ENCODE measurements around the gene ZC3H8.
"Not testable (repeated sequence)": the region's sequence is repeated elsewhere in the genome, so short reads cannot be mapped to it uniquely, and the experiment has no call there.

Gene ZC3H8

GRCh38 chr2:112229348-112229747 lies 25.5 kb downstream of the ZC3H8 start:
- no peak for DNase-seq (ENCODE audit: extremely low spot score)
- TF ChIP-seq, protein P1, sequence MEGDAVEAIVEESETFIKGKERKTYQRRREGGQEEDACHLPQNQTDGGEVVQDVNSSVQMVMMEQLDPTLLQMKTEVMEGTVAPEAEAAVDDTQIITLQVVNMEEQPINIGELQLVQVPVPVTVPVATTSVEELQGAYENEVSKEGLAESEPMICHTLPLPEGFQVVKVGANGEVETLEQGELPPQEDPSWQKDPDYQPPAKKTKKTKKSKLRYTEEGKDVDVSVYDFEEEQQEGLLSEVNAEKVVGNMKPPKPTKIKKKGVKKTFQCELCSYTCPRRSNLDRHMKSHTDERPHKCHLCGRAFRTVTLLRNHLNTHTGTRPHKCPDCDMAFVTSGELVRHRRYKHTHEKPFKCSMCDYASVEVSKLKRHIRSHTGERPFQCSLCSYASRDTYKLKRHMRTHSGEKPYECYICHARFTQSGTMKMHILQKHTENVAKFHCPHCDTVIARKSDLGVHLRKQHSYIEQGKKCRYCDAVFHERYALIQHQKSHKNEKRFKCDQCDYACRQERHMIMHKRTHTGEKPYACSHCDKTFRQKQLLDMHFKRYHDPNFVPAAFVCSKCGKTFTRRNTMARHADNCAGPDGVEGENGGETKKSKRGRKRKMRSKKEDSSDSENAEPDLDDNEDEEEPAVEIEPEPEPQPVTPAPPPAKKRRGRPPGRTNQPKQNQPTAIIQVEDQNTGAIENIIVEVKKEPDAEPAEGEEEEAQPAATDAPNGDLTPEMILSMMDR (IDR thresholded peaks at IDR 0.05; ENCODE audit: control extremely low read depth, extremely low read depth, low read depth, missing control alignments), result no peak
- ChIA-PET POLR2A (no interaction called here), CTCF (no interaction called here)

- no peak for DNase-seq (ENCODE audit: extremely low spot score)
- TF ChIP-seq, protein P1 (IDR thresholded peaks at IDR 0.05; ENCODE audit: control extremely low read depth, extremely low read depth, low read depth, missing control alignments), result no peak
- POLR2A ChIA-PET, result no interaction called here
- CTCF ChIA-PET, result interaction anchor here (1.6 kb wide), 1 partner anchor 22 kb away, joined by 3 read pairs; no protein-coding TSS in a partner anchor
These were observed 34.0 kb downstream of the ZC3H8 start for GRCh38 chr2:112220831-112221230.

GRCh38 chr2:112220186-112220585 lies 34.7 kb downstream of the ZC3H8 start:
- DNase-seq (ENCODE audit: extremely low spot score), result no peak
- TF ChIP-seq, protein P1 (IDR thresholded peaks at IDR 0.05; ENCODE audit: control extremely low read depth, extremely low read depth, low read depth, missing control alignments), result no peak
- ChIA-PET CTCF (interaction anchor here (1.6 kb wide), 1 partner anchor 23 kb away, joined by 3 read pairs; no protein-coding TSS in a partner anchor), POLR2A (no interaction called here)

GRCh38 chr2:112217854-112218253 lies 37.0 kb downstream of the ZC3H8 start:
- DNase-seq (ENCODE audit: extremely low spot score), result no peak
- TF ChIP-seq, protein P1 (IDR thresholded peaks at IDR 0.05; ENCODE audit: control extremely low read depth, extremely low read depth, low read depth, missing control alignments), result no peak
- ChIA-PET POLR2A (no interaction called here), CTCF (no interaction called here)

GRCh38 chr2:112216167-112216566 lies 38.7 kb downstream of the ZC3H8 start:
- no peak for DNase-seq (ENCODE audit: extremely low spot score)
- TF ChIP-seq, protein P1 (IDR thresholded peaks at IDR 0.05; ENCODE audit: control extremely low read depth, extremely low read depth, low read depth, missing control alignments), result no peak

DNA sequence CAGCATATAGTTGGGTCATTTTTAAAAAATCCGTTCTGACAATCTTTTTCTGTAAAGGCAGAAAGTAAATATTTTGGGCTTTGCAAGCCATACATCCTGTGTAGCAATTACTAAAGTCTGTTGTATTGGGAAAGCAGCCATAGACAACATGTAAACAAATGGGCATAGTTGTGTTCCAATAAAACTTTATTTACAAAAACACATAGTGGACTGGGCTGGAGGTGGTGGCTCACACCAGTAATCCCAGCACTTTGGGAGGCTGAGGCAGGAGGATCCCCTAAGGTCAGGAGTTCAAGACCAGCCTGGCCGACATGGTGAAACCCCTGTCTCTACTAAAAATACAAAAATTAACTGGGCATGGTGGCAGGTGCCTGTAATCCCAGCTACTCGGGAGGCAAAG lies 46.9 kb downstream of the ZC3H8 start:
- DNase-seq (ENCODE audit: extremely low spot score); POLR2A ChIA-PET; CTCF ChIA-PET: not testable (repeated sequence)

More at GRCh38 chr2:112216167-112216566, 38.7 kb downstream of the ZC3H8 start:
- ChIA-PET CTCF (no interaction called here), POLR2A (no interaction called here)

GRCh38 chr2:112204411-112204810 lies 50.4 kb downstream of the ZC3H8 start:
- TF ChIP-seq, protein P1 (IDR thresholded peaks at IDR 0.05; ENCODE audit: control extremely low read depth, extremely low read depth, low read depth, missing control alignments), result no peak
- DNase-seq (ENCODE audit: extremely low spot score), result no peak
- ChIA-PET CTCF (no interaction called here), POLR2A (no interaction called here)

Data from GM10248 (cell line).